HG03457 (cell line): Measurements from ENCODE around the gene ADRB1.

ENCODE experiments used
- ATAC-seq: cut with Tn5 transposase; IDR thresholded peaks from one replicate; pipeline ENCODE4 v1.9.1; 2021; ENCODE audit warnings: moderate number of reproducible peaks; ENCODE audit not compliant: unreplicated experiment

Gene ADRB1

GRCh38 chr10:114043532-114044246 lies at the start of gene ADRB1:
Gene ADRB1 (plus strand): TSS chr10:114043866. CDS start chr10:114044133, 267 bp downstream.
- ATAC-seq: no peak

DNA sequence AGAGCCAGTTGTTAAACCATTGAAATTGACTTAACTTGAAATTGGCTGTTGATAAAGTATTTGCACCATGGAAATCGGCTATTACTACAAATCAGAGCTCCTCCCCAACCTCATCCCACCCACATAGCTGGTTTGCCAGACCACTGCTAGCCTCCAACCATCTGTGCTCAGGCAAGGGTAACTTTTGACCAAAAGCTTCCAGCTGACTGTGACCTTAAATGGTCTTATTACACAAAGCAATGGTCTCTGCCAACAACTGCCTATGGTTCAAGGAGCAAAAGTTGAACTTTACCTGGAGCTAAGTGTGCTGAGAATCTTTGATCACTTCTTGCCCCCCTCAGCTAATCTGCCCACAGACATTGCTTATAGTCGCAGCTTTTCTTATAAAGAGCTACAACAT lies 48.5 kb upstream of the ADRB1 start:
- ATAC-seq: no peak

- no peak for ATAC-seq
Observed at GRCh38 chr10:113997428-113997827, 46.2 kb upstream of the ADRB1 start.

DNA sequence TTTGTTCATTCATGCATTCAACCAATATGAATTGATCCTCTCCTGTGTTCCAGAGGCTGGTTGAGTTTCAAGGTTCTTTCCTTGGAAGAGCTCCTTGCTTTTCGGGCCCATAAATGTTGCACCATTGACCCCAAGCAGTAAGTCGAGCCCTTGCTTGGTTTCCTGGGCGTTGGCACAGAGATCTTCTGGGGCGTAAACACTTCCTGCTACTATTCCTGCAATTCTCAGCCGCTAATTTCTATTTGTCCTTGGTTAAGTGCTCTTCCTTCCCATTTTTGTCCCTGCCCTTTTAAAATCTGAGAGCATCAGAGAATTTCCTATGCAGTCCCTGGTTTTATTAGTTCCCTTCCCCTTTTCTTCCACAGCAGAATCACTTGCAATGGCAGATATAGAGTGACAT lies 44.1 kb upstream of the ADRB1 start:
- ATAC-seq: no peak

- ATAC-seq: no peak
Observed at GRCh38 chr10:114000457-114001010, 43.1 kb upstream of the ADRB1 start.

DNA sequence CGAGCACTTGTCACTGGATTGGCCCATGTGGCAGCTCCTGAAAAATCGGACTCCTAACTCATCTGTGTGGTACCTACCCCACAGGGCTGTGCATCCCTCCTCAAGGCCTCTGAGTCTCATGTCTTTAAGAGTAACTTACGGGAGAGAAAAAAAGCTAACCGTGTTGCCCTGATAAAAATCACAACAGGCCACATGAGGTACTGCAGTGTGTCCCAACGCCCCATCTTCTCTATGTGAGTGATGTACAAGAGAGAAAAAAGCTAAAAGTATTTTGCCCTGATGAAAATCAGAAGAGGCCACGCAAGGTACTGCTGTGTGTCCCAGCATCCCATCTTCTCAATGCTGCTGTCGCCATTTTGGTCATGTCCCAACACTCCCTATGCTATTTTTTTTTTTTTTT lies 41.2 kb upstream of the ADRB1 start:
- no peak for ATAC-seq

DNA sequence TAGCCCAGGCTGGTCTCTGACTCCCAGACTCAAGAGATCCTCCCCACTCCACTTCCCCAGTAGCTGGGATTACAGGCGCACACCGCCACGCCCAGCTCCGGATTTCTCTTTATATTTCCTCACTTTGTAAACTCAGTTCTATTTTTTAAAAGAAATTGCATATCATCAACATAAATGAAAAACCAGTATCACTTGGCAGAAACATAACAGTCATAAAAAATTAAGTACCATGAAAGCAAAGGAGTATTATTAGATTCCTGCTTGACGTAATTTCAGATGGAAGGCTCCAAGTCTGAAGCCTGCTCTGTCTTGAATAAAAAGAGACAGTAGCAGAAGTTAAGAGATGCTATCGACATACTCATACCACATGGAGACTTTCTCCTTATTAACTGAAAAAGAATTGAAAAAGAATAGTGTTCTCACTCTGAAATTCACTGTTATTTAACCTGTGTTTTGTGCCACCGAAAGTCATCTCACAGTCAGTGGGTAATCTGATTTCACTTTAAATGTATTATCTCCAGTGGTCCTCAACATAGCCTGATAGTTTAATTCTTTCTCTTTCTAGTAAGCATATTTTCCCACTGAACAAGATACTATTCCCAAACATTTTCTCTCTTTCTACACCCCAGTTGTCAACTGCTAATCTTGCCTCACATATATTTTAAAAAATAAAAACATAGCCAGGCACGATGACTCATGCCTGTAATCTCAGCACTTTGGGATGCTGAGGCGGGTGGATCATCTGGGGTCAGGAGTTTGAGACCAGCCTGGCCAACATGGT lies 40.3 kb upstream of the ADRB1 start:
- no peak for ATAC-seq

- ATAC-seq: no peak
Observed at GRCh38 chr10:114009281-114009996, 34.2 kb upstream of the ADRB1 start.

DNA sequence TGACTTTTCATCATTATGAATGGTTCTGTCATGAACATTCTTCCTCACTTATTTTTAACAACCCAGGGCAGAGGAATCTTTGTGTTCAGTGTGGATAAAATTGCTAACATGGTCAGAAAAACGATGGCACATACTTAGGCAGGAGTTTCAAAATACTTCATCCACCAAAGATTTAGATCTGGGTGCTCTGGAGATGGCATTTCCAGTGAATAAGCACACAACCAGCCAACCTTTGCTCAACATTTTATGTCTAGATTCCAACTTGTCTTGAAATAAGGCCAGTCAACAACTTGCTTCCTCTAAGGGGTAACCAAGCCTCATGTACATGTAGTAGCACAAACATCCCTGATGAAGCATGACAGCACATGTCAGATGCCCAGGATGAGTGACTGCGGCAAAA lies 33.4 kb upstream of the ADRB1 start:
- ATAC-seq: no peak

DNA sequence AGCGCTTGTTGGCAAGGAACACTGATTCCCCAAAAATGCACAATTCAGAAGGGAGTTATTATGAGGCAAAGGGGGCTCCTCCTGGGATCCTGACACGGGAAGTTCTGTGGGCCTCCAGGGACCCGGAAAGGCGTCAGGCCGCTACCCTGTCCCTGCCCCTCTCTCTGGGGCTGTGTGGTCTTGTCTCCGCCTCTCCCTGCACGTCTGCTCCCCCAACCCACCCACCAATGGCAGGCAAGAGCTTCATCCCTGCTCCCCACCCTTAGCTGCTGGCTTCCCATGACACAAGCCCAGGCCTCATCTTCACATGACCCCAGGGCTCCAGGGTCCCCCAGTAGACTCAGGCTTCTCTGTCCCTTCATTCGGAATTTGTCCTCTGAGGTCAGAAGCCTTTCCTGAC lies 31.0 kb upstream of the ADRB1 start:
- ATAC-seq: no peak

DNA sequence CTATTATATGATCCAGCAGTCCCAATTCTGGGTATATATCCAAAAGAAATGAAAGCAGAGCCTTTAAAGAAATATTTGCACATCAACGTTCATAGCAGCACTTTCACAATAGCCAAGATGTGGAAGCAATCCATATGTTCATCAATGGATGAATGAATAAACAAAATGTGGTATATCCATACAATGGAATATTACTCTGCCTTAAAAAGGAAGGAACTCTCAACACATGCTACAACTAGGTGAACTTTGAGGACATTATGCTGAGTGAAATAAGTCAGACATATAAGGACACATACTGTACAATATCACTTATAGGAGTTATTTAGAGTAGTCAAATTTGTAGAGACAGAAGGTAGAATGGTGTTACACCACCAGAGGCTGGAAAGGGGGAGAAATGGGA lies 28.0 kb upstream of the ADRB1 start:
- ATAC-seq: no peak

DNA sequence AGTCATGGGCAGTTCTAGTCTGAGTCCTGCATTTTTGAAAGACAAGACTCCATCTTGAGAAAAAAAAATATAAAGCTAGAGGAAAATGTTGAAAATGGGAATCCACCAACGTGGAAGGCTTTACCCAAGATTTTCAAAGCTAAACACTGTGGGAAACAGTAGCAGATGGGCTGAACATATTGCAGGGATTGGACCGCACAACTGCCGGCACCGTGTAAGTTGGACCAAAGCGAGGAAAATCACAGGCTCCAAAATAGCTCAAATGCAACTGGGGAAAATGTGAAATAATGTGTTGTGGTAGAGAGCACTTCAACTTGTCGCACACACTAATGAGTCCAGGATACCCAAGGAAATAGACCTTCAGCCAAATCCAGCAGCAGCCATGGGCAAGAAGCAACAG lies 26.4 kb upstream of the ADRB1 start:
- ATAC-seq: no peak

- ATAC-seq: no peak
Observed at GRCh38 chr10:114017873-114018272, 25.8 kb upstream of the ADRB1 start.

- ATAC-seq: no peak
Observed at GRCh38 chr10:114019226-114019625, 24.4 kb upstream of the ADRB1 start.

- no peak for ATAC-seq
Observed at GRCh38 chr10:114021154-114021553, 22.5 kb upstream of the ADRB1 start.

DNA sequence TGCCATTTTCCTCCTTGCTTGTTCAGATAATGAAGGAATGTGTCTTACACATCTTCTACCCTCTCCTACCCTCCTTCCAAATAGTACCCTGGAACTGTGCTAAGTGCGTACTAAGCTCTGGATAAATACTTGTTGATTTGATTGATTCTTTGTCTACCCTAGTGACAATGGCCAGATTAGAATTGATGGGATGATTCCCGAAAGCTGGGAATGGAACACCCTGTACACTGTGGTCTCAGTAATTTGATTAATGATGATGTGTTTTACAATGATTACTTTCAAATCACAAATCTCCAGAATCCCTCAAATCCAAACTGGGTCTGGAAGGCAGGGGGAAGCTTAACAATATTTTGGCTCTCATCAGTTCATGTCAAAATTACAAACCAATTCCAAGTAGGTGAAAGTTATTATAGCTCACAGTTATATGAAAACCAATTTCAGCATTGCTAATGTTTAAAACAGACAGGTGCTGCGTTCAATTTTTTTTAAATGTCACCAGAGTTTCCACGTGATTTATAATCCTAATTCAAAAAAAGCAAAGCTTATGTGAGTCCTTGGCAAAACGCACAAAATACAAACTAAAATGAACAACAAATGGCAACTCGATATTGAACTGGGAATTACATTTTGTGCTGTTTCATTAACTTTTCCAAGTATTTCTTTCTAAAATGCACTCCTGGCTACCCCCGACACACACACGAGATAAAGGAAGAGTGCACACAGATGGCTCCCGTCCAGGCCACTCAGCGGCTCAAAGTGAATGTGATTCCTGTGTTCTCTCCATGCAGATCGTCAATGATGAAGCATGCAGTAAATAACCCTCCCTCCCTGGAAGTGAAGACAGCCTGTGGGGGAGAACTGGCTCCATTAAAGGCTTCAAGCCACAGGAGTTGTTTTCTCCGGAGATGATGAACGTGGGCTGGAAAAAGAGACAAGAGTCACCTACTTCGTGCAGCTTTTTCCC lies 21.7 kb upstream of the ADRB1 start:
- no peak for ATAC-seq

- ATAC-seq: no peak
Observed at GRCh38 chr10:114022766-114023597, 20.7 kb upstream of the ADRB1 start.

DNA sequence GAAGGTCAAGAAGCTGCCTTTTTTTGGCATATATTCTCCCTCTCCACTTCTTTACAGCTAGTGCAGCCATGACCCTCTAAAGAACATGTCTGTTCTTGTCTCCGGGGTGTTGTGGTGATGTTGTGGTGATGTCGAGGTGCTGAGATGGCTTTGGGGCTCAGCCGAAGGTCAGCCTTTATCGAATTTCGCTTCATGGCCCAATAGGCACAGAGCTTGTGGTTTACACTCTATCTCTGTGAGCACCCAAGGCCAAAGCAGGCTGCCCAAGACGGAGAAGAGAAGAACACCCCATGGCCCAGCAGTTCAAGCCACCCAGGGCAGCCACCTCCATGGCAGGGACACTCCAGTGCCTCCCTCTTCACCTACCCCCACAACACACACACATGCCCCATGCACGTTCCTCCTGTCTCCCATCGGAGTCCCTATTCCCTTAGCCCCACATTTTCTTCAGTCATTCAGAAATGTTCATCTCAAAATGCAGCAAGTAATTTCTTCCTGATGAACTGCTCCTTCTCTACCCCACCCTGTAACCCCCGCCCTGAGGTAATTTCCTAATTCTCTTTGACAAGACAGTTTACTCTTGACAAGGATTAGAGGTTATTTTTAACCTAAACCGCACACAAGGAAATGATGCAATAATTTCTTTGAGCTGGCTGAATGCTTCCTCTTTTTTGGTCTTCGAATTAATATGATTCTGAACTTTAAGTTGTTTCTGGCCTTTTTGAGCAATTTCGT lies 18.6 kb upstream of the ADRB1 start:
- peak; percentile 70 for ATAC-seq

DNA sequence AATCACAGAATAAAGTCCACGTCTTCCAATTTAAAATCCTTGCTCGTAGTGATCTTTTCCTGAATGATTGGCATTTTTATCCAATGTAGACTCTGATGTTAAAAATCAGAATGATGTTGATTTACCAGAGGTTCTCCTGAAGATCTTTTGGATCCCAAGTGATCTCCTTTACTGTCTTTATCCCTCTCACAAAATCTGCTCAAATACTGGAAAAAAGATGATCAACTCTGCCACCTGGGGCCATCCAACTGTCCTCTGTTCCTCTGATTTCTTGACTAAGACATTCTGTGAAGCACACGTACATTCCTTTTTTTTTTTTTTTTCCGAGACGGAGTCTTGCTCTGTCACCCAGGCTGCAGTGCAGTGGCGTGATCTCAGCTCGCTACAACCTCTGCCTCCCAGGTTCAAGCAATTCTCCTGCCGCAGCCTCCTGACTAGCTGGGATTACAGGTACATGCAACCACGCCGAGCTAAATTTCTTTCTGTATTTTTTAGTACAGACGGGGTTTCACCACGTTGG lies 18.0 kb upstream of the ADRB1 start:
- ATAC-seq: no peak
